NB4 (cell line): Measurements from ENCODE around the gene ULK3.

ENCODE experiments used
- DNase-seq: peaks from one replicate; pipeline ENCODE4 v3.0.0; 2010; ENCODE audit warnings: low read depth
- H3K4me3 ChIP-seq: one replicate; pipeline ENCODE4 v1.5.1; 2011; ENCODE audit warnings: mild to moderate bottlenecking, low read depth, low read length, moderate library complexity
- CTCF ChIP-seq: IDR thresholded peaks from one replicate; pipeline ENCODE4 v1.5.1; 2012; ENCODE audit warnings: low read depth, low read length
- MAX ChIP-seq: IDR thresholded peaks from 2 replicates; pipeline ENCODE4 v1.6.1; 2011; ENCODE audit warnings: low read depth, low read length
- MYC ChIP-seq: IDR thresholded peaks from 2 replicates; pipeline ENCODE4 v1.6.1; 2011; ENCODE audit warnings: low read depth, low read length
- POLR2A ChIP-seq: IDR thresholded peaks from 2 replicates; pipeline ENCODE4 v1.6.1; 2011; ENCODE audit warnings: mild to moderate bottlenecking; ENCODE audit not compliant: insufficient read length; ENCODE audit errors: extremely low read depth

ULK3 gene

GRCh38 chr15:74855857-74856256 is 12.9 kb upstream of the ULK3 start:
- no peak for DNase-seq
- TF ChIP-seq MYC, result no peak
- no peak for TF ChIP-seq MAX
- no peak for TF ChIP-seq POLR2A
- no peak for TF ChIP-seq CTCF
- H3K4me3 ChIP-seq, result no peak overlapping the region

GRCh38 chr15:74854453-74855022 is 11.6 kb upstream of the ULK3 start:
- no peak for DNase-seq
- TF ChIP-seq CTCF (no peak), MYC (no peak)
- no peak overlapping the region for H3K4me3 ChIP-seq

- no peak for DNase-seq
- H3K4me3 ChIP-seq, result no peak overlapping the region
Measured at GRCh38 chr15:74851960-74852359, 9.0 kb upstream of the ULK3 start.

GRCh38 chr15:74850393-74850792 is 7.4 kb upstream of the ULK3 start:
- H3K4me3 ChIP-seq, result no peak overlapping the region
- TF ChIP-seq POLR2A, result no peak
- no peak for TF ChIP-seq MYC
- no peak for TF ChIP-seq MAX
- TF ChIP-seq CTCF, result no peak
- no peak for DNase-seq

More at GRCh38 chr15:74851960-74852359, 9.0 kb upstream of the ULK3 start:
- no peak for TF ChIP-seq MAX
- no peak for TF ChIP-seq MYC
- TF ChIP-seq CTCF, result no peak
- no peak for TF ChIP-seq POLR2A

GRCh38 chr15:74847432-74847831 is 4.5 kb upstream of the ULK3 start:
- DNase-seq, result no peak
- no peak for TF ChIP-seq MAX
- no peak overlapping the region for H3K4me3 ChIP-seq

GRCh38 chr15:74845581-74845980 is 2.6 kb upstream of the ULK3 start:
- no peak overlapping the region for H3K4me3 ChIP-seq
- DNase-seq, result no peak
- TF ChIP-seq POLR2A, result no peak
- no peak for TF ChIP-seq MAX
- no peak for TF ChIP-seq MYC
- TF ChIP-seq CTCF, result no peak
